H1 (cell line): ENCODE data around the gene BBC3. TPM values are rescaled to one million over a fixed set of nuclear protein-coding genes. Genes with fewer than 3 reads are reported as not detected.

ENCODE experiments used
- CHD7 ChIP-seq: fragments of 300-600 bp; sonication (generic); IDR thresholded peaks from 2 replicates; pipeline ENCODE4 v1.7.1; 2012; ENCODE audit warnings: low read length, moderate library complexity, mild to moderate bottlenecking, inconsistent platforms; ENCODE audit not compliant: insufficient replicate concordance
- FOSL1 ChIP-seq: IDR thresholded peaks from 2 replicates; pipeline ENCODE4 v1.6.1; 2011; ENCODE audit warnings: mild to moderate bottlenecking, low read depth, low read length, moderate library complexity; ENCODE audit not compliant: insufficient read depth
- GABPA ChIP-seq: IDR thresholded peaks from 2 replicates; pipeline ENCODE4 v1.6.1; 2011; ENCODE audit warnings: mild to moderate bottlenecking, low read length, moderate library complexity, borderline replicate concordance; ENCODE audit not compliant: insufficient read depth
- GTF2F1 ChIP-seq: IDR thresholded peaks from 2 replicates; pipeline ENCODE4 v1.6.1; 2012; ENCODE audit warnings: low read depth, low read length, improper control_type of control experiment, borderline replicate concordance
- JUND ChIP-seq: IDR thresholded peaks from 2 replicates; pipeline ENCODE4 v1.6.1; 2011; ENCODE audit warnings: mild to moderate bottlenecking, improper control_type of control experiment, low read length
- KDM5A ChIP-seq: fragments of 200-600 bp; IDR thresholded peaks from 2 replicates; pipeline ENCODE4 v1.7.1; 2012; ENCODE audit warnings: mild to moderate bottlenecking, low read length, inconsistent platforms, mixed read lengths
- NANOG ChIP-seq: IDR thresholded peaks from 2 replicates; pipeline ENCODE4 v1.6.1; 2011; ENCODE audit warnings: low read length, low read depth, mild to moderate bottlenecking, inconsistent platforms; ENCODE audit not compliant: insufficient read depth, poor library complexity, severe bottlenecking
- polyA plus RNA-seq, 7 experiments: library from polyadenylated mRNA; depleted of rRNA in 3 of 7; stranded (reverse) in 5 of 7; unstranded in 2 of 7; fragments of >200 nt in 5 of 7; fragments of 200-250 nt in 2 of 7; gene quantifications; 1 replicate in 5 of 7; 2 replicates in 1 of 7; 4 replicates in 1 of 7; pipeline versions ENCODE4 v1.2.1 to v1.2.3, GENCODE V29; 2011 to 2013; ENCODE audit warnings: missing spikeins in 2 of 7, mixed read lengths in 2 of 7
- total RNA-seq: library from RNA; stranded (reverse); fragmentation: NEBNext Ultra II Directional; extraction: Animal tissue kit (Norgen Biotek cat#: 25700); gene quantifications from 2 replicates; pipeline ENCODE4 v1.2.1, GENCODE V29; 2021

BBC3 gene
- total and polyA plus RNA-seq, 2 of the 8 experiments (the other 6 are each of a cell fraction or from before 2014, with no cell fraction given): 13.2 to 21.6 TPM

GRCh38 chr19:47264629-47265028 lies 33.6 kb upstream of the BBC3 start (continued):
- no peak for TF ChIP-seq CHD7
- TF ChIP-seq KDM5A: no peak
- no peak for TF ChIP-seq FOSL1
- TF ChIP-seq NANOG: no peak
- TF ChIP-seq JUND: no peak
- no peak for TF ChIP-seq GTF2F1
- TF ChIP-seq GABPA: no peak
- TF ChIP-seq, all 59 proteins: peak for 0
